DMS79 (cell line): ENCODE measurements around the gene LIN37.
A peak's percentile ranks its signal among the peaks of the same experiment; 100 is the strongest.

Source experiments
- DNase-seq: peaks from one replicate; lab custom pipeline; 2025; lab: John Stamatoyannopoulos, UW

The LIN37 gene

GRCh38 chr19:35748106-35749020, at the start of gene LIN37:
TSS of gene LIN37 (plus strand) at chr19:35748576. CDS start at chr19:35748725, 149 bp downstream.
- peak; percentile 98 for DNase-seq

GRCh38 chr19:35702223-35703012, 46.0 kb upstream of the LIN37 start:
- DNase-seq = peak; percentile 97

- DNase-seq = no peak
Observed at GRCh38 chr19:35703343-35703742, 45.0 kb upstream of the LIN37 start.

GRCh38 chr19:35704218-35704617, 44.2 kb upstream of the LIN37 start, which contains the start of gene ZBTB32:
TSS of gene ZBTB32 (plus strand) at chr19:35704558. CDS start at chr19:35714627, 10,069 bp downstream.
- DNase-seq = no peak

- DNase-seq = no peak
Observed at GRCh38 chr19:35708391-35708790, 40.0 kb upstream of the LIN37 start.

- no peak for DNase-seq
Observed at GRCh38 chr19:35710784-35711723, 37.3 kb upstream of the LIN37 start.

GRCh38 chr19:35712567-35713505, 35.5 kb upstream of the LIN37 start:
- no peak for DNase-seq

GRCh38 chr19:35713506-35713850, 34.9 kb upstream of the LIN37 start:
- no peak for DNase-seq

GRCh38 chr19:35713904-35714495, 34.4 kb upstream of the LIN37 start:
- DNase-seq = no peak

- DNase-seq = no peak
Observed at GRCh38 chr19:35714601-35715354, 33.6 kb upstream of the LIN37 start.

- no peak for DNase-seq
Observed at GRCh38 chr19:35715355-35715809, 33.0 kb upstream of the LIN37 start.

- DNase-seq = peak; percentile 52
Observed at GRCh38 chr19:35715981-35716800, 32.2 kb upstream of the LIN37 start.

GRCh38 chr19:35716801-35717664, 31.3 kb upstream of the LIN37 start:
- peak; percentile 93 for DNase-seq

GRCh38 chr19:35717665-35718344, 30.6 kb upstream of the LIN37 start, which contains the start of gene KMT2B:
TSS of gene KMT2B (plus strand) at chr19:35718003. CDS start at chr19:35718019, 16 bp downstream.
- no peak for DNase-seq

- DNase-seq = no peak
Observed at GRCh38 chr19:35718345-35719041, 29.9 kb upstream of the LIN37 start.
